Activated CD8-positive, alpha-beta T cell treated with anti-CD3 and anti-CD28 coated beads, Interleukin-2, amount 10 ng/mL, durations not matched to agents 7 days and 5 days (primary cell): ENCODE data around the gene SP140. TPM values are rescaled to one million over a fixed set of nuclear protein-coding genes. Genes with fewer than 3 reads are reported as not detected.

Source experiments
- ATAC-seq: fragments of 150-1000 bp; cut with Tn5 transposase; one replicate; pipeline ENCODE4 v1.10.0; 2021; ENCODE audit warnings: moderate library complexity
- CTCF ChIA-PET: fragments of 350-600 bp; sonication (Branson Sonifier 250); formaldehyde crosslinking; loops from one replicate; lab custom pipeline; 2021; ENCODE audit warnings: antibody characterized with exemption; lab: Charles Lee
- POLR2A ChIA-PET: fragments of 350-600 bp; sonication (Branson Sonifier 250); formaldehyde crosslinking; loops from one replicate; lab custom pipeline; 2021; ENCODE audit warnings: antibody characterized with exemption; lab: Charles Lee
- DNase-seq: peaks from one replicate; pipeline ENCODE4 v3.0.0-alpha.2; 2020
- H3K27ac Mint-ChIP-seq: one replicate; pipeline ENCODE4 v1.8.0; 2021; ENCODE audit warnings: mild to moderate bottlenecking, mixed read lengths
- H3K27me3 Mint-ChIP-seq: one replicate; pipeline ENCODE4 v1.8.0; 2021; ENCODE audit warnings: low read depth, mixed read lengths
- H3K36me3 Mint-ChIP-seq: one replicate; pipeline ENCODE4 v1.8.0; 2021; ENCODE audit warnings: low read depth, mixed read lengths
- H3K4me1 Mint-ChIP-seq: one replicate; pipeline ENCODE4 v1.8.0; 2021; ENCODE audit warnings: low read depth, mixed read lengths
- H3K4me3 Mint-ChIP-seq: one replicate; pipeline ENCODE4 v1.8.0; 2021; ENCODE audit warnings: mild to moderate bottlenecking, mixed read lengths
- H3K9me3 Mint-ChIP-seq: one replicate; pipeline ENCODE4 v1.8.0; 2022; ENCODE audit warnings: mixed read lengths; ENCODE audit not compliant: insufficient read depth
- total RNA-seq, 2 experiments: library from RNA; stranded (reverse); gene quantifications; one replicate each; pipeline ENCODE4 v1.2.3, GENCODE V29; 2021

Gene SP140
- total RNA-seq, 2 experiments from 2014 or later, result 57.5 to 58.3 TPM

DNA sequence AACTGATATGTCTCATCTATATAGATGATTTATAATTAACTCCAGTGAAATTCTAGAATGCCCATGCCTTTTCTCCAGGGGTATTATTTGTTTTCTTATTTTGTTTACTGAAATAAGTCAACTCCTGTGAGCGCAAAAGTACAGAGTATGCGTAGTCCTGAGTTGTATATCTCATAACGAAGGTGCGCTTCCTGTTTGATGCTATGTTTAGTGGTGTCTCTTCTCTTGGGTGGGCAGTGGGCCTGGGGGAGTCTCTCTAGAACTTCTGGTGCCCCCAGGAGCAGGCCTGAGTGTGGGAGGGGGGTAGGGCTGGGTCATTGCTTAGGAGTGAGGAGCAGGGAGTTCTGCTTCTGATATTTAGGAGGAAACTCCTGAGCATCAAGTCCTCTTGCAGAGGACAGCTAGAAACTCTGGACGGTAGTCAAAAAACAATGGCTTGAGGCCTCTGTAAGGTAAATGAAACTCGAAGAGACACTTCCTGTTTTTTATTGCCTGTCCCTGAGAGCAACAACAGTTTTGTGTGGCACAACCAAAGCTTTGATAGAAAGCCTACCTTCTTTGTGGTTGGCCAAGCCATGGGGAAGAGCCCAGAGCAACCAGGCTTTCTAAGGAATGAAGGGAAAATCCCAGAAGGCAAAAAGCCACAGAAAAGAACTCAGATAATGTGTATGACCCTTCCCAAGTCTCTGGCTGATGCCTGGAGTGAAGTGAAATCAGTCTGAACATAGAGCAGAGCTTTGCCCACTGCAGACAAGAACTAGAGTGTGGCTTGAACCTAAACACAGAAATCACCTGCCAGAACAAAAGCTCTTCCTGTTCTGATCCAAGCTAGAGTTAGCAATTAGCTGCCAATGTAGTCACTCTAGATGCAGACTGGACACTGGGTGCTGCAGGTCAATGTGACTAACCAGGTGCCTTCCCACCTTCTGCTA is 92.9 kb downstream of the SP140 start:
- H3K36me3 Mint-ChIP-seq, result peaks cover 68% of the 10 kb centered on the region
- peaks cover 58% of the 10 kb centered on the region for H3K4me1 Mint-ChIP-seq
- peak overlapping the region; percentile 60 for H3K4me3 Mint-ChIP-seq
- ChIA-PET CTCF (interaction anchor here (0.8 to 1.8 kb wide), 6 partner anchors 10 to 310 kb away, joined by 3 to 6 read pairs (median 4); no protein-coding TSS in a partner anchor), POLR2A (interaction anchor here (0.5 to 3.8 kb wide), 20 partner anchors 10 to 1166 kb away, joined by 3 to 45 read pairs (median 4); partner anchors contain the start of genes SP100, SP110, SP140 and SP140L)
- peak overlapping the region; percentile 91 for H3K27ac Mint-ChIP-seq
- no peaks in the 10 kb centered on the region for H3K27me3 Mint-ChIP-seq
- H3K9me3 Mint-ChIP-seq, result peaks cover 7% of the 10 kb centered on the region
- ATAC-seq (peak; percentile 25), DNase-seq (no peak)

DNA sequence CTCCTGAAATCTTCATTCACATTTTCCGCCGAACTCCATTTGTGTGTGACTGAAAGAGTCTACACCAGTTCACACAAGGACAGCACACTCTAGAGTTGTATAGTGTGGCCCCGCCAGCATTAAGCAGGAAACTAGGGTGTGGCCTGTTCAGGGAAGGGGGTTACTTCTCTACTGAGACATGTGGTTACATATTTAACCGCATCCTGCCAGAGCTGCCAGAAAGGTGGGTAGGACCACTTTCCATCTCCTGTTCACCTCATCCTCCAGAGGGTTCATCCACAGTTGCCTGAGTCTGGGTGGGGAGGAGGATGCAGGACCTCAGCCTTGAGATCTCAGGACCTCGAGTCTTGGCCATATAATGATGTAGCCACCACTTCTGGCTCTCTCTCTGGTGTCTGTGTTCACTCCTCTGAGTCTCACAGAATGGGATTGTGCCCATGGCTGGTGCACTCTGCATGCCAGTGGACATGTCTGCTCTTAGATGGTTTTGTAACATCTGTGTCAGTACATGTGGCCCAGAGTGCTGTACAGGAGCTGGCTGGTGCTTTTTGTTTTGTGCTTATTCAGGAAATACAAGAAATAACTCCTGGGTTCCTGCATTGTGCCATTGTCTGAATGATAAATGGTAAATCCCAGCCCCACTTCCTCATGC is 93.8 kb downstream of the SP140 start:
- peaks cover 7% of the 10 kb centered on the region for H3K9me3 Mint-ChIP-seq
- ChIA-PET POLR2A (interaction anchor here (0.5 to 3.8 kb wide), 16 partner anchors 9 to 1165 kb away, joined by 3 to 45 read pairs (median 4); partner anchors contain the start of genes SP100, SP110, SP140 and SP140L), CTCF (interaction anchor here (1.0 to 1.6 kb wide), 3 partner anchors 29 to 129 kb away, joined by 3 read pairs; no protein-coding TSS in a partner anchor)
- peaks cover 68% of the 10 kb centered on the region for H3K36me3 Mint-ChIP-seq
- H3K27ac Mint-ChIP-seq, result peak overlapping the region; percentile 91
- peak overlapping the region; percentile 60 for H3K4me3 Mint-ChIP-seq
- H3K4me1 Mint-ChIP-seq, result peaks cover 66% of the 10 kb centered on the region
- H3K27me3 Mint-ChIP-seq, result no peaks in the 10 kb centered on the region
- peak; percentile 93 for DNase-seq
- peak; percentile 94 for ATAC-seq

DNA sequence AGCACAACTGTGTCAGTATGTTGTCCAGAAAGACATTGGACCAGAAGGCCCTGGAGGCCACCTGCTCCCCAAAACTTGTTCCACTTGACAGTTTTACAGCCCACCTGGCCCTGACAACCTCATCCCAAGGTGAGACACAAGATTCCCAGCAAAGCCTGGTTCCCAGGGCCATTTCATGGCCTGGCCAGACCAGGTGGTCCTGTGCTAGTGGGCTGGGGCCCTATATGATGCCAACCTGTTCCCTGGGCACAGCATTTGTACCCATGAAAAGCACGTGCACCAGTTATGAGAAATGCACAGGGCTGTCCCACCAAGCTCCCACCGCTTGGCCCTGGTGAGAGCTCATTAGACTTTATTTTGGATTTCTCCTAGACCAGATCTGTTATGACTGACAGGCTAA is 95.5 kb downstream of the SP140 start:
- Mint-ChIP-seq H3K4me3 (no peak overlapping the region), H3K27me3 (no peaks in the 10 kb centered on the region), H3K9me3 (peaks cover 7% of the 10 kb centered on the region), H3K36me3 (peaks cover 69% of the 10 kb centered on the region), H3K27ac (peak overlapping the region; percentile 62), H3K4me1 (peaks cover 82% of the 10 kb centered on the region)
- no peak for DNase-seq
- ChIA-PET CTCF (no interaction called here), POLR2A (interaction anchor here (0.6 to 3.1 kb wide), 3 partner anchors 7 to 63 kb away, joined by 3 to 45 read pairs (median 3); partner anchors contain the start of gene SP140L)
- ATAC-seq, result no peak

DNA sequence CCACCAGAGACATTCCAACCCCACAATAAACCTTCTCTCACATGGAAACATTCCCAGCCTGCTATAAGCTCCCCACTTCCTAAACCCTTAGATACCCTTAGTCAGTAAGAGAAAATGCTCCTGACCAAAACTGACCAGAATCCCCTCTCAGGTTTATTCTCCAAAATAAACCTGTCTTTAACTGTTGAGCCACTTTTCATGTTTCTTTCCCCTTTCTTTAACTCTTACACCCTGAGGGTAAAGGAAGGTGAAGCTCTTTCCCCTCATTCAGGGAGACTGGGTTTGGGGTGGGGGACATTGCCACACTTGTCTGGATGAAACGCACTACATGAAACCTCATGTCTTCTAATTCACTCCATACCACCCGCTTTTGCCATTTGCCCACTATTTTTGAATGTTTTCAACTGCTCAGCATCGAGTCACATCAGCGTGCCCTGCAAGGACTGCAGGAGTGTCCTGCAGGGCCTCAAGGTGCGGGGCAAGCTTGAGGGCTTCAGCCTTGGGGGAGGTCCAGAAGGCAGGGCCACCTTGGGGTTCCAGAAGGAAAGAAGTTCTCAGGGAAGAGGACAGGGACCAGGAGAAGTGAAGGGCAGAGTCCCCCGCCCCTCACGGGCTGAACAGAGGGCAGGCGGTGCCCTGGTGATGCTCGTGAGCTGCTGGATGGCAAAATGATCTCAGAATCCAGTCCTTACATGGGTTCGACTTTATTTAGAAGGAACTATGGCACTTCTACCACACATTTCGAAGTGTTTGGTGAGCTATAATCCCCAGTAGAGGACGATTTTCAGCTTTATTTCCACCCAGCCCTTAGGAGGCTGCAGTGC is 97.2 kb downstream of the SP140 start:
- ChIA-PET POLR2A (interaction anchor here (1.1 kb wide), 1 partner anchor 97 kb away, joined by 4 read pairs; the partner anchor contains the start of gene SP140), CTCF (interaction anchor here (0.6 to 1.8 kb wide), 6 partner anchors 59 to 125 kb away, joined by 3 to 5 read pairs (median 3); partner anchors contain the start of gene SP110)
- no peaks in the 10 kb centered on the region for H3K27me3 Mint-ChIP-seq
- ATAC-seq (no peak), DNase-seq (no peak)
- H3K27ac Mint-ChIP-seq, result peak overlapping the region; percentile 65
- peaks cover 7% of the 10 kb centered on the region for H3K9me3 Mint-ChIP-seq
- H3K36me3 Mint-ChIP-seq, result peaks cover 76% of the 10 kb centered on the region
- no peak overlapping the region for H3K4me3 Mint-ChIP-seq
- H3K4me1 Mint-ChIP-seq, result peaks cover 81% of the 10 kb centered on the region

DNA sequence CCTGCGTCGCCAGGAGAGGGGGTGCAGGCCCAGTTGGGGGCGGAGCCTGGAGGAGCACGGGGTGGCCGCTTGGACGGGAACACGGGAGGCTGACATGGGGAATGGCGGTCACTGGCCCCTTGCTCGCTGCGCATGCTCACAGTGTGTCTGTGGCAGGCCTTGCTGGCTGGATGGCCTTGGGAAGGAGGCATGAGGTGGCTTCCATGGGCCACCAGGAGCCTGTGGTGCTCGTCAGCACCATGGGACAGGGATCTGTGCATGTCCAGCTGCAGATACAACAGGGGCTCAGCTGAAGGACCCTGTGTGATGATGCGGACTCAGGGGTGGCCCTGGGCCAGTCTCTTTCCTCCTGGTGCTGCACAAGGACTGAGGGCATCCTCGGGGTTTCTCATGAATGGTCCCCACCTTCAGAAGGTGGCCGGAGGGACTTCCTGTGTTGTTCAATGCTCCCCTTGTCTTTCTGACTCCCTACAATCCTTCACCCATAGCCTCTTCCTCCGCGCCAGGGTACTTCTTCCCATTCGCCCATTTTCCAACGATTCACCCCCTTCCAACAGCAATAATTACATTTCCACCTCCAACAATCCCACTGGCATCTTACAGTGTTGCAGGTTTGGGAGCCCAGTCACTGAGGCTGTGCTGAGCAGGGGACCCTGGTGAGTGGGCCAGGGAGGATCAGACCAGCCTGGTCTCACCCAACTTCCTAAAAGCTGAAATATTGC is 98.0 kb downstream of the SP140 start:
- ATAC-seq, result no peak
- H3K36me3 Mint-ChIP-seq, result peaks cover 73% of the 10 kb centered on the region

DNA sequence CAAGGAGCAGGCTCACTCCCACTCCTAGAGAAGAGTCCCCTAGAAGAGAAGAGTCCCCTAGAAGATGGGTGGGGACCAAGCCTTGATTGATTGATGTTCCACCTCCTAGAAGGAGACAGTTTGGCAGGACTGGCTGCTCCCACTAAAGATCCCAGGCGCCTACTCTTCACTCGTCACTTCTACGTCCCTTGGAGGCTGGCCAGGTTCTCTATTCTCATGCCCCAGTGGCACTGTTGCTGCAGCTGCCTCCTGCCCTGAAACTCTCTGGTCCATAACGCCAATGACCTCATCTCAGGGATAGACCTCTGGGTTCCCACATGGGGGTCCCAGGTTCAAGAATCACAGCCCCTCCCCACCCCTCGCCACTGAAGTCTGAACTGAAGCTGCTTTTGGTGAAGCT is 99.0 kb downstream of the SP140 start:
- Mint-ChIP-seq H3K9me3 (peaks cover 7% of the 10 kb centered on the region), H3K36me3 (peaks cover 82% of the 10 kb centered on the region), H3K27ac (peak overlapping the region; percentile 96), H3K27me3 (no peaks in the 10 kb centered on the region), H3K4me1 (peaks cover 75% of the 10 kb centered on the region), H3K4me3 (no peak overlapping the region)
- CTCF ChIA-PET, result no interaction called here
- POLR2A ChIA-PET, result no interaction called here
- no peak for DNase-seq
- ATAC-seq, result no peak

More for the DNA sequence above, 98.0 kb downstream of the SP140 start:
- H3K27ac Mint-ChIP-seq, result peak overlapping the region; percentile 23
- H3K4me3 Mint-ChIP-seq, result no peak overlapping the region
- CTCF ChIA-PET, result interaction anchor here (0.6 to 1.8 kb wide), 4 partner anchors 59 to 107 kb away, joined by 3 to 5 read pairs (median 3); partner anchors contain the start of gene SP110
- H3K9me3 Mint-ChIP-seq, result peaks cover 7% of the 10 kb centered on the region
- POLR2A ChIA-PET, result no interaction called here
- no peak for DNase-seq
- H3K27me3 Mint-ChIP-seq, result no peaks in the 10 kb centered on the region
- H3K4me1 Mint-ChIP-seq, result peaks cover 75% of the 10 kb centered on the region

DNA sequence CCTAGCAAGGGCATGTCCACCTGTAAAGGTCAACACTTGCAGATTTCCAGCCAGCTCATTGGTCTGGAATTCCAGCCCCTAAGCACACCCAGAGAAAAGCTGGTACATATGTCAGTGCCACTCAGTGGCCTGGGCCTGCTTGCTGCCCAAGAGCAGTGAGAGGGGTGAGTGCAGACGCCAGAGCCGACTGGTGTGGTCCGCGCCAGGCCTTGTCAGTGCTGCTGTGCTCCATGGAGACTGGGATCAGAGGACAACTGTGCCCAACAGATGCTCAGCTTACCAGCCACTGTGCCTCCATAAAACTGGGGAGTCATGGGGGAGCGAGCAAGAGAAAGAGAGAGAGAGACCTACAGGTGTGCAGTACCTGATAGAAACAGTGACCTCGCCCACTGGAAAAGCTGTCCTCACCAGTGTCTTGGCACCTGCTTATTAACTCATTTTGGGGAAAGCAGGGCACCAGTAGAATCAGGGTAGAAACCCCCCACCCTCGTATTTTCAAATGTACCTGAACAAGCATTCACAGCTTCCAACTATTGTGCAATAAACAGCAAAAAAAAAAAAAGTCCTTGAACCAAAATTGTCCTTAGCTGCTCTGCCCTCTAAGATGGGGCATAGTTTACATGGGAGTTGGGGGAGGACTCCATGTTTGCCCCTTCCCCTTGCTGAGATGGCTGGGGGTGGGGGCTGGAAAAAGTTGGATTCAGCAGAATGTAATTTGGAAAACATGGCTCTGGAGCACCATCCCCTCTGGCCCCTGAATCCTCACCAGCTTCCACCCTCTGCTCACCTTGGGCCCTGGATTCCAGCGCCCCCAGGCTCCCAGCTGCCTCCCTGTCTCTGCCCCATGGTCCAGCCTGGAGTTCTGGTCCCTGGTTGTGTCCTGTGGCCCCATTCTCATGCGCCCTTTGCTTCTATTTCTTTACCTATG is 100.0 kb downstream of the SP140 start:
- Mint-ChIP-seq H3K27ac (peak overlapping the region; percentile 96), H3K4me1 (peaks cover 75% of the 10 kb centered on the region), H3K4me3 (peak overlapping the region; percentile 96), H3K36me3 (peaks cover 84% of the 10 kb centered on the region), H3K9me3 (peaks cover 7% of the 10 kb centered on the region), H3K27me3 (no peaks in the 10 kb centered on the region)
- ChIA-PET CTCF (no interaction called here), POLR2A (interaction anchor here (1.4 kb wide), 1 partner anchor 90 kb away, joined by 5 read pairs; the partner anchor contains the start of gene SP100)
- DNase-seq (no peak), ATAC-seq (no peak)

DNA sequence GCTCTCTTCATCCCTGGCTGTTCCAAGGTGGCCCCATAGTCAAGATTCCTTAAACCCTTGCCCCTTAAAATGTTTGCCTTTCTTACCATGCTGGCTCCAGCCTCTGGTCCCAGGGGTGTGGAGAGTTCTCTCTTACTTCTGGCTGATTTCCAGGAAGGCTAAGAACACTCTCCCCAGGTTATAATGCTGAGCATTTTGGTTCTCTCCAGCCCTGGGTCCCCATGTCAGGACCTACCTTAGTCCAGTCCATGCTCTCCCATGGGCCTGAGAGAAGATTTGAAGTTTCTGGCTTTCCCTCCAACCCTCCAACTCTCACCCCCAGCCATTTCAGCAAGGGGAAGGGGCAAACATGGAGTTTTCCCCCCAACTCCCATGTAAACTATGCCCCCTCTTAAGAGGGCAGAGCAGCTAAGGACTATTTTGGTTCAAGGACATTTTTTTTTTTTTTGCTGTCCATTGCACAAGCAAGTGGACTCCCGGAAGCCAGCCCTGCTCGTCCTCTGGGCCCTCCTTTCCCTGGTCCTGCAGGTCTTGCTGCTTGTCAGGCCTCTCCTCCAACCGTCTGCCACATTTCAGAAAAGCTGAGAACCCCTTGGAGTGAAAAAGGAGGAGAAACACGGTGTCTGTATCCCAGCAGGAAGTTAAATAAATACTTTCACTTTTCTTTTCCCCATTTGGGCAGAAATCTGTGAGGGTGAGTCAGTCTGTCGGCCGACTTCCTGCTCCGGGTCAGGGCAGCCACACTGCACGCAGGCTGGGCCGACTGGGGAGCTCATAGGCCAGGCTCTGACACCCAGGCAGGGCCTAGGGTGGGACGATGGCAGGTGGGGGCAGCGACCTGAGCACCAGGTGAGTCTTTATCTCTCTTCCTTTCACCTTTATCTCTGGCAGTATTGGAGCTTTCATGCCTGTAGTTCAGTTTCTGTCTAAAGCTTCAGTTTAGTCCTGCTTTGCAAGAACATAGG is 101.2 kb downstream of the SP140 start, which contains the start of gene SP140L:
SP140L (plus strand) TSS at position 741 of the 965 bp plus-strand sequence; CDS start at position 818, 77 bp downstream.
- Mint-ChIP-seq H3K4me3 (peak within 1 kb of the TSS; percentile 96), H3K27me3 (no peaks in the 10 kb centered on the region), H3K27ac (peak within 1 kb of the TSS; percentile 96), H3K4me1 (peaks cover 74% of the 10 kb centered on the region), H3K9me3 (peaks cover 7% of the 10 kb centered on the region), H3K36me3 (peaks cover 85% of the 10 kb centered on the region)
- CTCF ChIA-PET, result interaction anchor here (0.6 to 1.9 kb wide), 10 partner anchors 8 to 631 kb away, joined by 3 to 7 read pairs (median 4); partner anchors contain the start of gene SP110
- POLR2A ChIA-PET, result interaction anchor here (0.6 to 4.4 kb wide), 21 partner anchors 7 to 385 kb away, joined by 3 to 83 read pairs (median 6); partner anchors contain the start of genes SP100, SP110 and SP140
- ATAC-seq (peak; percentile 98), DNase-seq (peak; percentile 92)
